SK-N-SH treated with all-trans-retinoic acid at 6 μM for 48 hours (cell line): ENCODE measurements around the gene SRI.

ENCODE experiments used
- ATAC-seq: fragments of 200-7000 bp; cut with Tn5 transposase; 3 replicates; pipeline ENCODE4 v1.9.1; 2020; ENCODE audit warnings: mild to moderate bottlenecking, moderate library complexity
- ARNTL ChIP-seq: fragments of 450-650 bp; formaldehyde crosslinking; IDR thresholded peaks from 2 replicates; pipeline ENCODE4 v1.5.0; 2020; ENCODE audit warnings: low read depth, mild to moderate bottlenecking, moderate library complexity, borderline replicate concordance
- BACH2 ChIP-seq: fragments of 250-450 bp; sonication (Bioruptor Pico); IDR thresholded peaks from 2 replicates; pipeline ENCODE4 v1.9.0; 2021; ENCODE audit warnings: mild to moderate bottlenecking, borderline replicate concordance
- CREB5 ChIP-seq: fragments of 250-450 bp; sonication (Bioruptor Pico); IDR thresholded peaks from 2 replicates; pipeline ENCODE4 v1.5.1; 2020; ENCODE audit warnings: low read depth, mild to moderate bottlenecking, moderate library complexity
- CSDC2 ChIP-seq: fragments of 250-450 bp; sonication (Bioruptor Pico); IDR thresholded peaks from 2 replicates; pipeline ENCODE4 v1.5.0; 2020; ENCODE audit warnings: mild to moderate bottlenecking, moderate library complexity
- CSRNP3 ChIP-seq: fragments of 250-450 bp; sonication (Bioruptor Pico); IDR thresholded peaks from 2 replicates; pipeline ENCODE4 v1.5.1; 2021; ENCODE audit warnings: mild to moderate bottlenecking, moderate library complexity
- ESRRG ChIP-seq: fragments of 250-450 bp; sonication (Bioruptor Pico); IDR thresholded peaks from 2 replicates; pipeline ENCODE4 v1.6.1; 2021; ENCODE audit warnings: mild to moderate bottlenecking
- GLIS3 ChIP-seq: fragments of 250-450 bp; sonication (Bioruptor Pico); IDR thresholded peaks from 2 replicates; pipeline ENCODE4 v1.5.0; 2020; ENCODE audit warnings: mild to moderate bottlenecking, moderate library complexity
- ISL1 ChIP-seq: fragments of 250-450 bp; sonication (Bioruptor Pico); IDR thresholded peaks from 2 replicates; pipeline ENCODE4 v2.1.2; 2022; ENCODE audit warnings: mild to moderate bottlenecking, moderate library complexity
- OSR1 ChIP-seq: fragments of 250-450 bp; sonication (Bioruptor Pico); IDR thresholded peaks from 2 replicates; pipeline ENCODE4 v1.8.0; 2022; ENCODE audit warnings: moderate library complexity, mild to moderate bottlenecking, inconsistent platforms
- PATZ1 ChIP-seq: fragments of 250-450 bp; sonication (Bioruptor Pico); IDR thresholded peaks from 2 replicates; pipeline ENCODE4 v1.8.0; 2020; ENCODE audit warnings: mild to moderate bottlenecking, moderate library complexity, borderline replicate concordance
- POU6F1 ChIP-seq: fragments of 250-450 bp; sonication (Bioruptor Pico); IDR thresholded peaks from 2 replicates; pipeline ENCODE4 v1.8.0; 2021; ENCODE audit warnings: low read depth, mild to moderate bottlenecking, moderate library complexity, borderline replicate concordance
- RARB ChIP-seq: fragments of 250-450 bp; sonication (Bioruptor Pico); IDR thresholded peaks from 2 replicates; pipeline ENCODE4 v1.8.0; 2021; ENCODE audit warnings: mild to moderate bottlenecking, moderate library complexity
- SNAI2 ChIP-seq: fragments of 250-450 bp; sonication (Bioruptor Pico); IDR thresholded peaks from 2 replicates; pipeline ENCODE4 v1.5.0; 2020; ENCODE audit warnings: mild to moderate bottlenecking, moderate library complexity
- TCF4 ChIP-seq: fragments of 250-450 bp; sonication (Bioruptor Pico); IDR thresholded peaks from 2 replicates; pipeline ENCODE4 v1.8.0; 2021; ENCODE audit warnings: mild to moderate bottlenecking, moderate library complexity, borderline replicate concordance
- TOX ChIP-seq: fragments of 250-450 bp; sonication (Bioruptor Pico); IDR thresholded peaks from 2 replicates; pipeline ENCODE4 v1.8.0; 2021; ENCODE audit warnings: mild to moderate bottlenecking, moderate library complexity, borderline replicate concordance
- TSHZ2 ChIP-seq: fragments of 250-450 bp; sonication (Bioruptor Pico); IDR thresholded peaks from 2 replicates; pipeline ENCODE4 v1.5.0; 2020; ENCODE audit warnings: mild to moderate bottlenecking, moderate library complexity
- ZC3H10 ChIP-seq: fragments of 250-450 bp; sonication (Bioruptor Pico); IDR thresholded peaks from 2 replicates; pipeline ENCODE4 v1.5.1; 2021; ENCODE audit warnings: mild to moderate bottlenecking, moderate library complexity
- ZFP3 ChIP-seq: fragments of 250-450 bp; sonication (Bioruptor Pico); IDR thresholded peaks from 2 replicates; pipeline ENCODE4 v1.5.0; 2020; ENCODE audit warnings: mild to moderate bottlenecking, moderate library complexity
- ZFP30 ChIP-seq: fragments of 450-650 bp; formaldehyde crosslinking; IDR thresholded peaks from 2 replicates; pipeline ENCODE4 v1.5.0; 2022; ENCODE audit warnings: mild to moderate bottlenecking, moderate library complexity
- ZNF565 ChIP-seq: fragments of 450-650 bp; formaldehyde crosslinking; conservative IDR thresholded peaks from 2 replicates; pipeline ENCODE4 v1.5.0; 2020; ENCODE audit warnings: low read depth, mild to moderate bottlenecking, moderate library complexity
- ZNF70 ChIP-seq: fragments of 450-650 bp; formaldehyde crosslinking; IDR thresholded peaks from 2 replicates; pipeline ENCODE4 v1.5.0; 2020; ENCODE audit warnings: mild to moderate bottlenecking, moderate library complexity
- ZNF8 ChIP-seq: fragments of 450-650 bp; formaldehyde crosslinking; IDR thresholded peaks from 2 replicates; pipeline ENCODE4 v1.5.0; 2020; ENCODE audit warnings: mild to moderate bottlenecking, moderate library complexity

Gene SRI

GRCh38 chr7:88269586-88269985, 49.7 kb upstream of the SRI start (continued):
- no peak for TF ChIP-seq TSHZ2
- no peak for TF ChIP-seq ARNTL (CRISPR knock-in tag)
- no peak for TF ChIP-seq BACH2 (CRISPR knock-in tag)
- TF ChIP-seq TCF4: no peak
- TF ChIP-seq, all 23 proteins: peak for 0

GRCh38 chr7:88268858-88269257, 49.0 kb upstream of the SRI start:
- no peak for TF ChIP-seq CREB5 (CRISPR knock-in tag)
- TF ChIP-seq ZFP3: no peak
- TF ChIP-seq ZNF565 (CRISPR knock-in tag): no peak
- TF ChIP-seq PATZ1 (CRISPR knock-in tag): no peak
- no peak for TF ChIP-seq GLIS3
- no peak for ATAC-seq

- TF ChIP-seq ZNF70 (CRISPR knock-in tag): no peak
- no peak for TF ChIP-seq OSR1 (CRISPR knock-in tag)
- TF ChIP-seq ZNF8 (CRISPR knock-in tag): no peak
- no peak for TF ChIP-seq ZFP3
- TF ChIP-seq ZNF565 (CRISPR knock-in tag): no peak
- no peak for TF ChIP-seq ARNTL (CRISPR knock-in tag)
- TF ChIP-seq ISL1 (CRISPR knock-in tag): no peak
- no peak for TF ChIP-seq POU6F1 (CRISPR knock-in tag)
- TF ChIP-seq TCF4: no peak
- TF ChIP-seq ZC3H10 (CRISPR knock-in tag): no peak
- TF ChIP-seq, all 23 proteins: peak for 0
Measured at GRCh38 chr7:88268051-88268450, 48.2 kb upstream of the SRI start.

GRCh38 chr7:88267421-88267820, 47.6 kb upstream of the SRI start:
- ATAC-seq: no peak
- TF ChIP-seq ZFP30 (CRISPR knock-in tag) (no peak), CSRNP3 (CRISPR knock-in tag) (no peak), ZC3H10 (CRISPR knock-in tag) (no peak), RARB (CRISPR knock-in tag) (no peak), ZNF70 (CRISPR knock-in tag) (no peak), CSDC2 (CRISPR knock-in tag) (no peak), POU6F1 (CRISPR knock-in tag) (no peak), ARNTL (CRISPR knock-in tag) (no peak), CREB5 (CRISPR knock-in tag) (no peak), TCF4 (no peak), SNAI2 (no peak), ESRRG (CRISPR knock-in tag) (no peak), OSR1 (CRISPR knock-in tag) (no peak), PATZ1 (CRISPR knock-in tag) (no peak), BACH2 (CRISPR knock-in tag) (no peak), ZNF565 (CRISPR knock-in tag) (no peak), TOX (CRISPR knock-in tag) (no peak), ISL1 (CRISPR knock-in tag) (no peak)

More at GRCh38 chr7:88268051-88268450, 48.2 kb upstream of the SRI start:
- ATAC-seq: no peak
